Keratinocyte (primary cell): Measurements from ENCODE around the gene HPX.

ENCODE experiments used
- EZH2 ChIP-seq: IDR thresholded peaks from one replicate; pipeline ENCODE4 v1.6.1; 2012; ENCODE audit warnings: inconsistent platforms, mild to moderate bottlenecking, low read length, moderate library complexity
- TF ChIP-seq, protein P1 (sequence below), 3 experiments: IDR thresholded peaks in 1 of 3; conservative IDR thresholded peaks in 1 of 3; optimal IDR thresholded peaks in 1 of 3; 2 replicates in 2 of 3; 3 replicates in 1 of 3; pipeline versions ENCODE3 to v1.5.1; 2011; ENCODE audit warnings: low read length in 3 of 3, mild to moderate bottlenecking in 3 of 3, moderate library complexity in 2 of 3, control low read depth in 1 of 3, inconsistent platforms in 1 of 3; ENCODE audit not compliant: insufficient read depth in 2 of 3; ENCODE audit errors: extremely low read depth in 1 of 3

DNA sequence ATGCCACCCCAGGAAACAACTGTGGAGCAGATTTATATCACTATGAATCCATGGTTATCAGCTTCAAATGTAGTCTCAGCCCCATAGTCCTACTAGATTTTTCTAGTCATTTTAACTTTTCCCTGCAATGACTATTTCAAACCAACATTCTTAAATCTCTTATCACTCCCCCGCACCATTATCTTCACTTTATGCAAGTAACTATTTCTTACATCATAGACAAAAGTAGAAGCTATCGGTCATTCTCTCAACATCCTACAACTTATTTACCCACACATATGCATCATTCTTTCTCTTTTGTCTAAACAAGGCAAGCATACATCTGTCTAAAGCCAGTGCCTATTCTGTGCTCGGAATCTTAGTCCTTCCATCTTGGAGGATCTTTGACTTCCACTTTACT is 44.9 kb upstream of the HPX start:
- TF ChIP-seq, protein P1, sequence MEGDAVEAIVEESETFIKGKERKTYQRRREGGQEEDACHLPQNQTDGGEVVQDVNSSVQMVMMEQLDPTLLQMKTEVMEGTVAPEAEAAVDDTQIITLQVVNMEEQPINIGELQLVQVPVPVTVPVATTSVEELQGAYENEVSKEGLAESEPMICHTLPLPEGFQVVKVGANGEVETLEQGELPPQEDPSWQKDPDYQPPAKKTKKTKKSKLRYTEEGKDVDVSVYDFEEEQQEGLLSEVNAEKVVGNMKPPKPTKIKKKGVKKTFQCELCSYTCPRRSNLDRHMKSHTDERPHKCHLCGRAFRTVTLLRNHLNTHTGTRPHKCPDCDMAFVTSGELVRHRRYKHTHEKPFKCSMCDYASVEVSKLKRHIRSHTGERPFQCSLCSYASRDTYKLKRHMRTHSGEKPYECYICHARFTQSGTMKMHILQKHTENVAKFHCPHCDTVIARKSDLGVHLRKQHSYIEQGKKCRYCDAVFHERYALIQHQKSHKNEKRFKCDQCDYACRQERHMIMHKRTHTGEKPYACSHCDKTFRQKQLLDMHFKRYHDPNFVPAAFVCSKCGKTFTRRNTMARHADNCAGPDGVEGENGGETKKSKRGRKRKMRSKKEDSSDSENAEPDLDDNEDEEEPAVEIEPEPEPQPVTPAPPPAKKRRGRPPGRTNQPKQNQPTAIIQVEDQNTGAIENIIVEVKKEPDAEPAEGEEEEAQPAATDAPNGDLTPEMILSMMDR (optimal IDR thresholded peaks at IDR 0.05 in 1 of 3, IDR thresholded peaks at IDR 0.05 in 1 of 3, conservative IDR thresholded peaks at IDR 0.05 in 1 of 3; ENCODE audit: extremely low read depth in 1 of 3, insufficient read depth in 2 of 3, low read length in 3 of 3) = no peak
- no peak for TF ChIP-seq EZH2
